Measurements from ENCODE around the gene PRUNE2.
"Not testable (repeated sequence)": the region's sequence is repeated elsewhere in the genome, so short reads cannot be mapped to it uniquely, and the experiment has no call there.

Gene PRUNE2

DNA sequence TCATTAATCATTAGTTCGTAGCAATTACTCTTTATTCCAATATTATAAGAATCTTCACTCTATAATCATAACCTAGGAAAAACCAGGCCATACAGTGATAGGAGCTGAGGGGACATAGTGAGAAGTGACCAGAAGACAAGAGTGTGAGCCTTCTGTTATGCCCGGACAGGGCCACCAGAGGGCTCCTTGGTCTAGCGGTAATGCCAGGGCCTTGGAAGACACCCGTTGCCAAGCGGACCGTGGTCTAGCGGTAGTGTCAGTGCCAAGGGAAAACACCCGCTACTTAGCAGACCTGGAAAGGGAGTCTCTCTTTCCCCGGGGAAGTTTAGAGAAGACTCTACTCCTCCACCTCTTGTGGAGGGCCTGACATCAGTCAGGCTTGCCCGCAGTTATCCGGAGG, 239.9 kb downstream of the PRUNE2 start:
- H3K4me3 ChIP-seq (ENCODE audit: low read depth, low read length); in situ Hi-C loops (cut with HindIII; ENCODE audit: low sequenced_read_pairs): not testable (repeated sequence)
- DNase-seq (ENCODE audit: low read depth, low spot score) = peak; percentile 39
- TF ChIP-seq, protein P1, sequence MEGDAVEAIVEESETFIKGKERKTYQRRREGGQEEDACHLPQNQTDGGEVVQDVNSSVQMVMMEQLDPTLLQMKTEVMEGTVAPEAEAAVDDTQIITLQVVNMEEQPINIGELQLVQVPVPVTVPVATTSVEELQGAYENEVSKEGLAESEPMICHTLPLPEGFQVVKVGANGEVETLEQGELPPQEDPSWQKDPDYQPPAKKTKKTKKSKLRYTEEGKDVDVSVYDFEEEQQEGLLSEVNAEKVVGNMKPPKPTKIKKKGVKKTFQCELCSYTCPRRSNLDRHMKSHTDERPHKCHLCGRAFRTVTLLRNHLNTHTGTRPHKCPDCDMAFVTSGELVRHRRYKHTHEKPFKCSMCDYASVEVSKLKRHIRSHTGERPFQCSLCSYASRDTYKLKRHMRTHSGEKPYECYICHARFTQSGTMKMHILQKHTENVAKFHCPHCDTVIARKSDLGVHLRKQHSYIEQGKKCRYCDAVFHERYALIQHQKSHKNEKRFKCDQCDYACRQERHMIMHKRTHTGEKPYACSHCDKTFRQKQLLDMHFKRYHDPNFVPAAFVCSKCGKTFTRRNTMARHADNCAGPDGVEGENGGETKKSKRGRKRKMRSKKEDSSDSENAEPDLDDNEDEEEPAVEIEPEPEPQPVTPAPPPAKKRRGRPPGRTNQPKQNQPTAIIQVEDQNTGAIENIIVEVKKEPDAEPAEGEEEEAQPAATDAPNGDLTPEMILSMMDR (IDR thresholded peaks at IDR 0.05; ENCODE audit: low read depth, low read length) = peak; percentile 39

DNA sequence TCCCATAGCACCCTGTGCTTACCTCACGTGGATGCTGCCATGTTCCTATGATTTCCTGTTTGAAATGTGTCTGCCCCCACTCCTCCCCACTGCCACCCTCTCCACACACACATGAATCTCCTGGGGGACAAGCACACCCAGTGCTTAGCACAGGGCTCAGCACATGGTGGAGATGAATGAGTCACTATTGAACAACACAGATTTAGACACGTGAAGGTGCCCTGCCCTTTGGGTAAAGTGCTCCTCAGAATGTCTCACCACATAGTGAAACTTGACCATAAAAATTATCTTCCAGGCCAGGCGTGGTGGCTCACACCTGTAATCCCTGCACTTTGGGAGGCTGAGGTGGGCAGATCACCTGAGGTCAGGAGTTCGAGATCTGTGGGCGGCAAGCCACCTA, 240.5 kb downstream of the PRUNE2 start:
- in situ Hi-C loops (cut with HindIII; ENCODE audit: low sequenced_read_pairs) = no loop called here
- no peak for DNase-seq (ENCODE audit: low read depth, low spot score)
- H3K4me3 ChIP-seq (ENCODE audit: low read depth, low read length) = no peak overlapping the region
- TF ChIP-seq, protein P1 (IDR thresholded peaks at IDR 0.05; ENCODE audit: low read depth, low read length) = no peak

DNA sequence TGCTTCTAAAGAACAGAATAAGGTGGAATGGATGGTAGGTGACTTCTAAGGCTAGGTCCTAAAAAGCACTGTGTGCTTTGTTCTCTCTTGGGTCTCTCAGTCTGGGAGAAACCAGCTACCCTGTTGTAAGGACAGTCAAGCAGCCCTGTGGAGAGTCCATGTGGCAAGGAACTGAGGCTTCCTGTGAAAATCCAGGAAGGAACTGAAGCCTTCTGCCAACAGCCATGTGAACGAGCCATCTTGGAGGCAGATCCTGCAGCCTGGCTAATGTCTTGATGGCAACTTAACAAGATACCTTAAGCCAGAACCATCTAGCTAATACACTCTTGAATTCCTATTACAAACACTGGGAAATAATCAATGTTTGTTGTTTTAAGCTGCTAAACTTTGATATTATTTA, 241.8 kb downstream of the PRUNE2 start:
- in situ Hi-C loops (cut with HindIII; ENCODE audit: low sequenced_read_pairs) = no loop called here
- H3K4me3 ChIP-seq (ENCODE audit: low read depth, low read length) = no peak overlapping the region
- no peak for DNase-seq (ENCODE audit: low read depth, low spot score)
- TF ChIP-seq, protein P1 (IDR thresholded peaks at IDR 0.05; ENCODE audit: low read depth, low read length) = no peak

DNA sequence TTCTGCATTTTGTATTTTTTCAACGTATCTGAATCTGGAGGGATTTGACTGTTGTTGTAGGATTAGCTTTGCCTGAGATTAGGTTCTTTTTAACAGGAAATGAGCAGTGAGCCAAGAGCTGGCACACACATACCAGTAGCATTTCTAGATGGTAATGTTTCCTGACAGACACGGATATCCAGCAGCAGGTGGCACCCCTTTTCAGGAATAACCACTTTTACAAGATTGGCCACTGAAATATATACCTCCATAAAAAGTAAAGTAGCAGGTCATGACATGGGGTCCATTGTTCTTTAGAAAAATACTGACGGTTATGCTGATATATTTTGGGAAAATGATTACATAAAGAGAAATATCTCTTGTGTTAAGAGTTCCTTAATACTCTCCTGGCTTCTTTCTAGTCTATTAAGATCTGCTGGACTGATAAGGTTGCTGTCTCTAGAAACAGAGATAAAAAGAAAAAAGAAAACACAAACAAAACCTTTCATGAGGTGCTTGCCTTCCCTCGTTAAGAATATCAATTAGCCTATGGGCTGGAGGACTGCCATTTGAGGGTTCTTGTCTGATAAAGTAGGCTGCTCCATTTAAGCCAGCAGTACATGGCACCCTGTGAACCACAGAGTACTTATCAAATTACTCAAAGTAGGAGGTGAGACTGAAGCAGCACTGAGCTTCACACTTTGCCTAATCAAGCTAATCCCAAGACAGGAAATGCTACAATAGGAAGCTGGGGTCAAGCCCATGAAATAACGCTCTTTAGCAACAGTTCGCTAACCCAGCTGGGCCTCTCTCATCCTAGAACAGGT, 243.2 kb downstream of the PRUNE2 start:
- TF ChIP-seq, protein P1 (IDR thresholded peaks at IDR 0.05; ENCODE audit: low read depth, low read length) = no peak
- no peak for DNase-seq (ENCODE audit: low read depth, low spot score)
- H3K4me3 ChIP-seq (ENCODE audit: low read depth, low read length) = no peak overlapping the region
- in situ Hi-C loops (cut with HindIII; ENCODE audit: low sequenced_read_pairs) = no loop called here

DNA sequence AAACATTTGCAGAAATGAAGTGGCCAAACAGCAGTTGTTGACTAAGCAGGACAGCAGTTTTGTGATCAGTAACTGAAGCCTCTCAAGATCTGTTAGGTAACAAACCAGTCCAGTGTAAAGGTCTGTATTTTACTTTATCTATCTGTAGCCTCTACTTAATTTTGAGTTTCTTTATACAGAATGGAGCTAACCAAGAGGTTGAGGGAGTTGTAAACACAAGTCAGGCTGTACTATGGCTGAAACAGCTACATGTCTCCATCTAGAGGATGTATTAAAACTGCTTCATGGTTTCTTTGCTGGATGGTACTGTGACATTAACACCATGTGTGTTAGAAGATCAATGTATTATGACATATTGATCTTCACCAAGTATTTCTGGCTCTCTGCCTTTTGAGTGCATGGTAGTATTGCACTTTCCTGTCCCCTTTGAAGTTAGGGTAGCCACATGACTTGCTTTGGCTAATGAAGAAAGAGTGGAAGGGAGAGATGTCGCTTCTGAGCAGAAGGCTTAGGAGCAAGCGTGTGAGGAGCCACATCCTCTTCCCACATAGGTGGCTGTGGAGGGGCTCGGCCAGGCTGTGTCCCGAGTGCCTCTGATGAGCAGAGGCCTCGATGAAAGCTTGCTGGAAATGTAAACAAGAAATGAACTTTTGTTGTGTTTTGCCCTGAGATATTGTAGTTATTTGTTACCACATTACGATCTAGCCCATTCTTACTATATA, 247.2 kb downstream of the PRUNE2 start:
- TF ChIP-seq, protein P1 (IDR thresholded peaks at IDR 0.05; ENCODE audit: low read depth, low read length) = peak; percentile 63
- in situ Hi-C loops (cut with HindIII; ENCODE audit: low sequenced_read_pairs) = no loop called here
- no peak overlapping the region for H3K4me3 ChIP-seq (ENCODE audit: low read depth, low read length)
- DNase-seq (ENCODE audit: low read depth, low spot score) = peak; percentile 82

DNA sequence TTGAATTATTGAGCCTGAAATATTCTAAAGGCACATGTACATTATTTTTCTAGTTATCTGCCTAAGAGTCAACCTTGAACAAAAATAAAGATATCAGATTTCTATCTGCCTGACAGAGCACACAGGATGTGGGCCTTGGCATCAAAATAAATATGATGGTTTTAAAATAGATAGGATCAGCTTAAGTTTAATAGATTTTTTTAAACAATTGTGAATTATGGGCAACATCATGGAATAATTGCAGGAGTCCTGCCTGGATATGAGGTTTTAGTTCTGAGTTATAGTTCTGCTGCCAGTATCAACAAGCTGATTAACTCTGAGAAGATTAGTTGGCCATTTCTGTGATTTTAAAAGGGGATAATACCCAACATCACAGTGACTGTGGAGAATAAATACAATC, 248.6 kb downstream of the PRUNE2 start:
- DNase-seq (ENCODE audit: low read depth, low spot score) = peak; percentile 25
- TF ChIP-seq, protein P1 (IDR thresholded peaks at IDR 0.05; ENCODE audit: low read depth, low read length) = no peak
- in situ Hi-C loops (cut with HindIII; ENCODE audit: low sequenced_read_pairs) = no loop called here
- no peak overlapping the region for H3K4me3 ChIP-seq (ENCODE audit: low read depth, low read length)
